ENCODE measurements around the gene ARHGAP4. TPM values are rescaled to one million over a fixed set of nuclear protein-coding genes. Genes with fewer than 3 reads are reported as not detected.

The ARHGAP4 gene
- total RNA-seq, 3 donors from 2014 or later (not counting 1 experiment from before 2014, with no cell fraction given) = 352 to 398 (median 384) TPM

DNA sequence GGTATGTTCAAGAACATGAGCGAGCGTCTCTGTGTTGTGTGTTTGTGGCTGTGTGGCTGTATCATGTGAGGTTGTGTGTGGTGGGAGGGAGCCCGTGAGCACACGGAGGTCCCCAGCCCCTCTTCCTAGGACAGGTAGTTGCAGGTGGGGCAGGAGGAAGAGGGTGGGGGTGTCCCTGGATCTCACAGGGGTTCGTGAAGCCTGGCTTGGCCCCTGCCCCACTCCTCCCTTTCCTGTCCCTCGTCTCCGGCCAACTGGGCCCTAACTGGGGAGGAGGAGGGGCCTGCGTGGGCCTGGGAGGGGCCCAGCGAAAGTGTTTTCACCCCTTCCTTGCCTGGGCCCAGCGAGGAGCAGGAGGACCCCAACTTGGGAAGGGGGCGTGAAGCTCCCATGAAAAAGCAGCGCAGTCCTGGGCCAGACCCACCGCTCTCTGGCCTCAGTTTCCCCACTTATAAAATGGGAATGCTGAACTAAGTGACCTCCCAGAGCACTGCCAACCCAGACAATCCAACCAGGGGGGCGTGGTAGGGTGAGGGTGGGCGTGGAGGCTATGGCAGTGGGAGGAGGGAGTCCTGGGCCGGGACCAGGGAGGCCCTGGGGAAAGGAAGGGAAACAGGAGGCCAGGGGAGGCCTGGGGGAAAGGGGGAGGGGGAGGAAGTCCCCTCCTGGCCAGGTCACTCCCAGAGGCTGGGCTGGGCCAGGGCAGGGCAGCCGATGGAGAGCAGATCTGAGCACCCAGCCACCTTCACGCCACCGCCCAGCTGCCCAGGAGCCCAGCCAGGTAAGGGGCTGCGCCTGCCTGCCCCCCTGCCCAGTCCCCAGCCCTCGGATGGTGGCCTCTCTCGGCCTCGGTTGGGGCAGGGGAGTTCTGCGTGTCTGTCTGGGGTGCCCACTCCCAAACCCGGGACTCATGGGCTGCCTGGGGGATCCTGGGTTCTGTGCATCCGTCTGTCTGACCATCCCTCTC is 21.8 kb downstream of the ARHGAP4 start, which contains the start of gene AVPR2:
Gene AVPR2, plus strand, starts transcription at position 683 of the 967 bp plus-strand sequence. CDS start 473 bp downstream, outside the sequence.
- Histone ChIP-seq H3K27me3 (ENCODE audit: control insufficient read depth, insufficient read depth, low read length) (no peaks in the 10 kb centered on the region), H3K4me1 (ENCODE audit: control insufficient read depth, insufficient read depth, low read length) (peaks cover 73% of the 10 kb centered on the region), H3K4me3 (ENCODE audit: low read length) (no peak within 1 kb of the TSS), H3K27ac (ENCODE audit: low read length) (peak within 1 kb of the TSS; percentile 11), H3K36me3 (ENCODE audit: control insufficient read depth, insufficient read depth, low read length) (peaks cover 18% of the 10 kb centered on the region), H3K9me3 (ENCODE audit: control insufficient read depth, insufficient read depth, low read length) (no peaks in the 10 kb centered on the region)
- peak in 1 of 2 donors; percentile 45 for DNase-seq
- WGBS (ENCODE audit: insufficient coverage) = 26% methylated on average over 21 of the region's 26 CpGs
- H3K27me3 Mint-ChIP-seq (ENCODE audit: low read depth in 2 of 2) = no peaks in the 10 kb centered on the region
- no peaks in the 10 kb centered on the region for H3K36me3 Mint-ChIP-seq
- ATAC-seq = peak in 1 of 3 donors; percentile 9
- TF ChIP-seq, protein P1, sequence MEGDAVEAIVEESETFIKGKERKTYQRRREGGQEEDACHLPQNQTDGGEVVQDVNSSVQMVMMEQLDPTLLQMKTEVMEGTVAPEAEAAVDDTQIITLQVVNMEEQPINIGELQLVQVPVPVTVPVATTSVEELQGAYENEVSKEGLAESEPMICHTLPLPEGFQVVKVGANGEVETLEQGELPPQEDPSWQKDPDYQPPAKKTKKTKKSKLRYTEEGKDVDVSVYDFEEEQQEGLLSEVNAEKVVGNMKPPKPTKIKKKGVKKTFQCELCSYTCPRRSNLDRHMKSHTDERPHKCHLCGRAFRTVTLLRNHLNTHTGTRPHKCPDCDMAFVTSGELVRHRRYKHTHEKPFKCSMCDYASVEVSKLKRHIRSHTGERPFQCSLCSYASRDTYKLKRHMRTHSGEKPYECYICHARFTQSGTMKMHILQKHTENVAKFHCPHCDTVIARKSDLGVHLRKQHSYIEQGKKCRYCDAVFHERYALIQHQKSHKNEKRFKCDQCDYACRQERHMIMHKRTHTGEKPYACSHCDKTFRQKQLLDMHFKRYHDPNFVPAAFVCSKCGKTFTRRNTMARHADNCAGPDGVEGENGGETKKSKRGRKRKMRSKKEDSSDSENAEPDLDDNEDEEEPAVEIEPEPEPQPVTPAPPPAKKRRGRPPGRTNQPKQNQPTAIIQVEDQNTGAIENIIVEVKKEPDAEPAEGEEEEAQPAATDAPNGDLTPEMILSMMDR (IDR thresholded peaks at IDR 0.05) = no peak
- peak within 1 kb of the TSS; percentile 62 for H3K4me3 Mint-ChIP-seq
- H3K27ac Mint-ChIP-seq = peak within 1 kb of the TSS; percentile 70 to 91
- intact Hi-C loops (cut with micrococcal nuclease) = no loop called here
- peaks cover 31 to 62% of the 10 kb centered on the region in 2 donors for H3K4me1 Mint-ChIP-seq
- H3K9me3 Mint-ChIP-seq = no peaks in the 10 kb centered on the region

DNA sequence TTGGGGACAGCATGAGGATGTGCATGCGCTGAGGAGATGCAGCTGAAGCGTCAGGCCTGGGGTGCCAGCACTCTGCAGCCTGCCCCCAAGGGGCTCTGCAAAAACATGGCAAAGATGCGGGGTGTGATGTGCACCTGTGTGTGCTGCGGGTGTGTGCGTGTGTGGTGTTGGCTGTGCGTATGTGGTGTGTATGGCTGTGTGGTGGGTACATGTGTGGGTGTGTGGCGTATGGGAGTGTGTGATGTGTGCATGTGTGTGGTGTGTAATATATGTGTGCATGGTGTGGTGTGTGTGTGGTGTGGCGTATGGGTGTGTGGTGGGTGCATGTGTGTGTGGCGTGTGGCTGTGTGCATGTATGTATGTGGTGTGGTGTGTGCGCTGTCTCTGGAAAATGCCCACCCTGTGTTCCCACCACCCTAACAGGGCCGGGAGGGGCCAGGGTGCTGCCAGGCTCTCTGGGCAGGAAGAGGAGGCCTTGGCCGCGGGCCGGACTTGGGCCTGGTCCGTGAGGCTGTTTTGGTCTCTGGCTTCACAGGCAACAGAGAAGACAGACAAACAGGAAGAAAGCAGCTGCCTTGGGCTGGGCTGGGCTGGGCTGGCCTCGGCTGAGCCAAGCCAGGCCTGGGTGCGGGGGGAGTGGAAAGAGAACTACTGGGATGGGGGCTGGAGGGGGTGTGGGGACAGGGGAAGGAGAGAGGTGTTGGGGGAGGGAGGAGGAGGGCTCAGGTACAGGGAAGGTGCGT is 22.7 kb downstream of the ARHGAP4 start:
- Mint-ChIP-seq H3K4me1 (peaks cover 31 to 59% of the 10 kb centered on the region in 2 donors), H3K27me3 (ENCODE audit: low read depth in 2 of 2) (no peaks in the 10 kb centered on the region)
- intact Hi-C loops (cut with micrococcal nuclease) = no loop called here

DNA sequence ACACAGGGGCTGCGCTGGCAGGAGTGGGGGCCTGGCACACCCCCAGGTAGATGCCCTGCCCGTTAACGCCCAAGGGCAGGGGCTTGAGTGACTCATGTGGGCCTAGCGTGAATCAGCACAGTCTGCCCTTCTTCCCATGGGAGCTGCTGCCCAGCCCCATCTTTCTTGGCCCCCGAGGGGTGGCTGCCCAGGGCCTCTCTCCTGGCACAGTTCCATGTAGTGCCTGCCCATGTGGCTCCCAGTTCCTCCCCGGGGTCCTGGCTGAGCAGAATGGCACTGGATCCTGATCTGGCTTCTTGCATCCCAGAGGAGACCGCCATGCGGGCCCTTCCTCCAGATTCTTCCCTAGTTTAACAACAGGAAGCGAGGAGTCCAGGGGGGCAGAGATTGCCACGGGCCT is 23.7 kb downstream of the ARHGAP4 start:
- DNase-seq = no peak
- Histone ChIP-seq H3K9me3 (ENCODE audit: control insufficient read depth, insufficient read depth, low read length) (no peaks in the 10 kb centered on the region), H3K27ac (ENCODE audit: low read length) (no peak overlapping the region), H3K4me3 (ENCODE audit: low read length) (no peak overlapping the region), H3K27me3 (ENCODE audit: control insufficient read depth, insufficient read depth, low read length) (no peaks in the 10 kb centered on the region), H3K4me1 (ENCODE audit: control insufficient read depth, insufficient read depth, low read length) (peaks cover 72% of the 10 kb centered on the region), H3K36me3 (ENCODE audit: control insufficient read depth, insufficient read depth, low read length) (peaks cover 5% of the 10 kb centered on the region)
- Mint-ChIP-seq H3K4me3 (no peak overlapping the region), H3K27me3 (ENCODE audit: low read depth in 2 of 2) (no peaks in the 10 kb centered on the region), H3K27ac (no peak overlapping the region), H3K4me1 (peaks cover 31 to 56% of the 10 kb centered on the region in 2 donors), H3K36me3 (no peaks in the 10 kb centered on the region), H3K9me3 (no peaks in the 10 kb centered on the region)
- intact Hi-C loops (cut with micrococcal nuclease) = no loop called here
- 64% methylated on average over 9 of the region's 10 CpGs for WGBS (ENCODE audit: insufficient coverage)
- TF ChIP-seq, protein P1 (IDR thresholded peaks at IDR 0.05) = no peak
- ATAC-seq = no peak

More for the DNA sequence above, 22.7 kb downstream of the ARHGAP4 start:
- H3K9me3 Mint-ChIP-seq = no peaks in the 10 kb centered on the region
- peak overlapping the region; percentile 70 to 91 for H3K27ac Mint-ChIP-seq
- Histone ChIP-seq H3K4me3 (ENCODE audit: low read length) (no peak overlapping the region), H3K4me1 (ENCODE audit: control insufficient read depth, insufficient read depth, low read length) (peaks cover 73% of the 10 kb centered on the region), H3K27ac (ENCODE audit: low read length) (no peak overlapping the region), H3K9me3 (ENCODE audit: control insufficient read depth, insufficient read depth, low read length) (no peaks in the 10 kb centered on the region), H3K36me3 (ENCODE audit: control insufficient read depth, insufficient read depth, low read length) (peaks cover 12% of the 10 kb centered on the region), H3K27me3 (ENCODE audit: control insufficient read depth, insufficient read depth, low read length) (no peaks in the 10 kb centered on the region)
- H3K4me3 Mint-ChIP-seq = peak overlapping the region; percentile 62
- peak in 1 of 3 donors; percentile 6 for ATAC-seq
- 33% methylated on average over 16 of the region's 18 CpGs for WGBS (ENCODE audit: insufficient coverage)
- H3K36me3 Mint-ChIP-seq = no peaks in the 10 kb centered on the region
- TF ChIP-seq, protein P1 (IDR thresholded peaks at IDR 0.05) = no peak
- DNase-seq = no peak
